Activated CD8-positive, alpha-beta memory T cell treated with anti-CD3 and anti-CD28 coated beads for 4 hours (primary cell): ENCODE results near the gene PRKAG1.

Source experiments
- DNase-seq, 2 donors: peaks; one replicate each; pipeline ENCODE4 v3.0.0-alpha.2; 2020; ENCODE audit warnings: low read depth in 2 of 2

Gene PRKAG1

DNA sequence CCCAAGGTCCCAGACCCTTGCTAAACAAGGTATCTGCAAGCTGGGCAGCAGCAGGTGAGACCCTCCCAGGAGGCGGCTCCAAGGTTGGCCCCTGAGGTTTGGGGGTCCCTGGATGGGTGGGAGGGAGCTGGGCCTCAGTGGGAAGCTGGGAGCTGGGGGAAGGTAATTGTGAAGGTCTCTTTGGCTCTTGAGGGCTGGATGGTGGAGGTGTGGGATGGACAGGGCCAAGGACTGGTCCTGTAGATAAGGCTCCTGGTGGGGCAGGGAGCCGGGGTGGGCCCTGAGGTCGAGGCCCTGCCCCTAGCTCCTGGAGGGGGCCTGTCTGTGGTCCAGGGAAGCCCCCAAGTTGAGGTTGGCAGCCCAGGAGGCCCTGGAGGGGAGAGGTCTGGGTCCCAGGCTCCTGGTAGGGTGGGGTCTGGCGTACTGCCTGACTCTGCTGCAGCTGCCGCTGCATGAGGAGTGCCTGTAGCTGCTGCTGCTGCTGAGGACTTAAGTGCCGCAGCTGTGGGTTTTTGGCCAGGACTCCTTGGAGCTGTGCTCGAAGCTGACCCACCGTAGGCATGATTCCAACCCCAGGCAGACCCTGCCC is 13.1 kb upstream of the PRKAG1 start:
- no peak for DNase-seq

- no peak for DNase-seq
Measured at GRCh38 chr12:49030714-49031572, 12.4 kb upstream of the PRKAG1 start.

DNA sequence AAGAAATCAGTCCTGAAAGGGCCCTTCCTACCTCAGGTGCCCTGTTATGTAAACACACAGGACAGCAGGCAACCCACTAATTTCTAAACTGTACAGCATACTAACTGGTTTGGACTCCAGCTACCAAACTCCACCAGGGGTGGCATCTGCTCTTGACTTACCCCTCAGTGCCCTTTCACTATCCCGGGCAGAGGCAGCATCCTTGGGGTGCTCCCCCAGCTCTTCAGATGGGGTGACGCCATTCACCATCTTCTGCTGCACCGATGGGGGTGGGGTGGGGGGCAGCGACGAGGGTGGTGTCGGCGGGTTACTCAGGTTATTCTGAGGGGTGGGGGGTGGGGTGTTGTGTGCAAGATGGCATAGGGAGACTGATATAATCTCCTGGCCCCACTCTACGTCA is 11.5 kb upstream of the PRKAG1 start:
- no peak for DNase-seq

DNA sequence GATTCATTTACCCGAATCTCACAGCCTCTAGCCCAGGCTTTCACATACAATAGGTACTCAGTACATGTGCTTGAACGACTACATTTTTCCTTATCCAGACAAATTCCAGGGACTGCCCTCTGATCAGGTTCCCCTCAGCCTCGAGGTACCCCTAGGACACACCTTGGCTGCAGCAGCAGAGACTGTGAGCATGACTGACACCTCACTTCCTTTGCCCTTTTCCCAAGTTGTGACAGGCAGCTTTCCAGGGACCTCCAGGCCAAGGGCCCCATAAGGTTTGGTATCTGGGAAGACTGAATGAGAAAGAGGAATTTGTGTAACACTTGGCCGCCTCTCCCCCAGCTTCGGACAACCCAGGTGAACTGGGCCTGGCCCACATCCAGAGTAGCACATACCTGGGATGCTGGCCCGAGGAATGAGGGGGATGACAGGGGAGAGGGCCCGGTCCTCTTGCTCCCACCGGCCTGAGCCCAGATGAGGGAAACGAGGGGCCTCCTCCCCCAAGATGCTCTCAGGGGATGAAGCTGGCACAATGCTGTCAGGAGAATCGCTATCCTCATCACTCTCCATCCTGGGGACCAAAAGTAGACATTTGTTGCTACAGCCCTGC is 10.2 kb upstream of the PRKAG1 start:
- no peak for DNase-seq

DNA sequence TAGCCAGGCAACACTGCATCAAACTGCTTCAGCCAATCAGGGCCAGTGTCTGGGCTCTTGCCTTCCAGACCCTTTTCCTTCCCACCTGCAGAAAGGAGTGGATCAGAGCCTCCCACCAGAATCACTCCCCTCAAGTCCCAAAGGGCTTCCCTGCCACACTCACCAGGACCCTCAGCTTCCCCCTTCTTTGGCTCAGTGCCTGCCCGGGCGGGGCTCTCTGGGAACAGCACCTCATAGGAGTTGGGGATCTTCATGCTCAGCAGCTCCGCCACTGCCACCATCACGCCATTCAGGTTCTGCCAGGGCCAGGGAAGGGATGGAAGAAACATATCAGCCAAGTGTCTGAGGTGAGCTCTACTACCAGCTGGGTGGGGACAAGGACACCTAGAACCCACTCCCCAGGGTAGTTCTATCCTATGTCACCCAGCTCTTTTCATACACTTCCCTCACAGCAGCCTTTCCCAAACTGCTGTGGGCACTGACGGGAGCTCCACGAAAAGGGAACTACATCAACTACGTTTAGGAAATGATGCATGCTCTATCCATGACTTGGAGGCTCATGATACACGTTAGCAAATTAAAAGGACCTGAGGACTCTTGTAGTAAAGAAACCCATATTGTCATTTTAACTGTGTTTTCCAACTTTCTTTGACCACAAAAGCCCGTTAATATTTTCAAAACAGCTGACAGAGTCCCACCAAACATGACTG is 9.4 kb upstream of the PRKAG1 start:
- no peak for DNase-seq

DNA sequence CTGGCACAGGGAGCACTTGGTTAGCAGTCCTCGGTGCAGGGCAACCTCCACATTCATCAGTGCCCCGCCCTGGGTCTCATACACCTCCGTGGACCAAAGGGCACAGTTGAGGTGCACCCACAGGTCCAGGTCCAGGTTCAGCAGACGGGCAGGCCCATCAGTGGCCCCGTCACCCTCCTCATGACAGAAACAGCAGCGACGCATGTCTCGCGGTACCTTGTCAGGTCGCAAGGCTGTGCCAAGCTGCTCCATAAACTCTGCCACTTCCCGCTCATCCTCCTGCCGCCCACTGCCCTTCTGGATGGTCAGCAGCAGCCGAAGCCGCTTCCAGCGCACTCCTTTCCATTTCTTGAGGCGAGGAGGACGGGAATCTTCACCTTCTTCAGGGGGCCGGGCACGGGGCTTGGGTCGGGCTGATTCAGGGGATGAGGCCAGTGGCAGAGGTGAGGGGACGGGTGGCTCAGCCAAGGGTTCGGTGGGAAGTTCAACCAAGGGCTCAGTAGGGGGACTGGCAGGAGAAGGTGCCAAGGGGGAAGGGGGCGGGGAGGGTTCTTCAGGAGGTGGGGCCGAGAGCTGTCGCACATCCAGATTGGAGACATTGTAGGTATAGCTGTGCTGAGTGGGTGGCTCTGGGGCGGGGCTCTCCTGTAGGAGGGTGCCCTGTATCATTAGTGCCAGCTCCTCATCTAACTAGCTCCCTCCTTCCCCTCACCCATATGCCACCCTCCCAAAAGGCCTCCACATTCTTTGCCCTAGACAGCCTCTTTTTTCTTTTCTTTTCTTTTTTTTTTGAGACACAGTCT is 8.3 kb upstream of the PRKAG1 start:
- DNase-seq: no peak

DNA sequence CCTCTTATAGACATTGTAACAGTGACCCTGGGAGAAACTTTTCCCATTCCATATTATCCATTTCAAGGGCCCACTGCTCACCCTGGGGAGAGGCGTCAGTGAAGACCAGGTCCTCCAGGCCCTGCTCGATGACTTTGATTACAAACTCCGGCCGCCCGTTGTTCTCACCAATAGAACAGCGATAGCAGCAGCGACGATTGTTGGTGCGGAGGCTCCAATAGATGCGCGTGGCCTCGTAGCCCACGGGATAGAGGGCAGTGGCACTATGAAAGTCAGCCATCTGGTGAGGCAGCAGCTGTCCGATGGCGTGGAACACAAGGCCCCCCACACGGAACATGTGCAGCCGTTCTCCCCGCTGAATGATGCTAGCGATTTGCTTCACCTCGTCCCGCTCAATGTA is 7.5 kb upstream of the PRKAG1 start:
- DNase-seq: no peak

DNA sequence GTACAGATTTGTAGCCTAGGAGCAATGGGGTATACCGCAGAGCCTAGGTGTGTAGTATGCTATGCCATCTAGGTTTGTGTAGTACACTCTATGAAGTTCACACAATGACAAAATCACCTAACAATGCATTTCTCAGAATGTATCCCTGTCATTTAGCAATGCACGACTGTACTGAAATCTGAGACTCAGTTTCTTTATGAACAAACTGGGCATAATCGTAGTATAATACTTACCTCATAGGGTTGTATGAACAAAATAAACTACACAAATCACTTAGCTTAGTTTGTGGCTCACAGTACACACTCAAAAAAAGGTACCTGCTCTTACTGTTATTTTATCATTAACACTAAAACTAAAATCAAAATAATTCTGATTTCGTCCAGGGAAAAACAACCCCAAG is 6.9 kb upstream of the PRKAG1 start:
- no peak for DNase-seq

DNA sequence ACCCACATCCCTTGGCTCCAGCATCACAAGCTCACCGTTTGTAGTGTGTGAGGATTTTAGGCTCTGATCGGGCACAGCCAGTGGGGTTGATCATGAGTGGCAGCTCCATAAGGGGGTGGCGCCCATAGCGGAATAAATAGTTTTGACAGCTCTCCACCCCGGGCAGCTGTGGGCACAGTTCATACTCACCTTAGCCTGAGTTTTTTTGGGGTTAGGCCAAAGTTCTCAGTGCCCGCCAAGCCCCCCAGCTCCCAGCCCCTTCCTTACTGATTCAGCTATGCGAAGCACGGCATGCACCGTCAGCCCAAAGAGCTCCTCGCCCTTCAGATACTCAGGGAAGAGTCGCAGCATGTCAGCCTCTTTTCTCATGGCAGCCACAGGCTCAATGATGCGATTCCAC is 6.0 kb upstream of the PRKAG1 start:
- no peak for DNase-seq

DNA sequence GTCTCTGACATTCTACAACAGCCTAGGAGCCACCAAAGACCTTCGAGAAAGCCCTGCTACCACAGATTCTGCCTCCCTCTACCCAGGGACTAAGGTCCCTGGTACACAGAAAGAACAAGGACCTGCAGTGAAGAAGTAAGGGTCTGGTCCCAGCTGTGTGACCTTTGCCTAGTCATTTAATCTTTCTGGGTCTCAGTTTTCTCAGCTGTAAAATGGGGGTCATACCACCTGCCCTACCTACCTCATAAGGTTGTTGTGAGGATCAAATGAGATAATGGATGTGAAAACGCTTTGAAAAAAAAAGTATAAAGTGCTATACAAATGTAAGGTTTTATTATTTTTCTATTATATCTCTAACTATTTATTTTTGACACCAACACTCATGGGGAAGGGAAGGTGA is 5.2 kb upstream of the PRKAG1 start:
- no peak for DNase-seq

- no peak for DNase-seq
Measured at GRCh38 chr12:49022558-49023178, 4.1 kb upstream of the PRKAG1 start.

GRCh38 chr12:49021292-49021915 is 2.8 kb upstream of the PRKAG1 start:
- no peak for DNase-seq

DNA sequence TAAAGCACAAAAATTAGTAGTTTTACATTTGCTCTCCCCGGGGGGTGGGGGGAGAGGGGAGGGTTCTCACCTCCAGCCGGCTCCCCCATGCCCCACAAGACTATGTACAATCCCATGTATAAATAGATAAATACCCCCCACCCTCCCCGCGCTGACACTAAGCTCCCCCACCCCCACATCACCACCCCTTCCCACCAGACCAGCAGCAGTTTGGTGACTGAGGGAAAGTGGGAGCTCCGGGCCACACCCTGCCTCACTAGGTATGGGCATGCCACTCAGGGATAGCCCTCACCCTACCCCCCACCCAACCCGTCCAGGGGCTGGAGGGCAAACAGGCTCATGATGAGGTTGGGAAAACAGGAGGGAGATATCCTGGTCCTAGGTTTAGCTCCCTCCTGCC is 1.9 kb upstream of the PRKAG1 start:
- DNase-seq: no peak

DNA sequence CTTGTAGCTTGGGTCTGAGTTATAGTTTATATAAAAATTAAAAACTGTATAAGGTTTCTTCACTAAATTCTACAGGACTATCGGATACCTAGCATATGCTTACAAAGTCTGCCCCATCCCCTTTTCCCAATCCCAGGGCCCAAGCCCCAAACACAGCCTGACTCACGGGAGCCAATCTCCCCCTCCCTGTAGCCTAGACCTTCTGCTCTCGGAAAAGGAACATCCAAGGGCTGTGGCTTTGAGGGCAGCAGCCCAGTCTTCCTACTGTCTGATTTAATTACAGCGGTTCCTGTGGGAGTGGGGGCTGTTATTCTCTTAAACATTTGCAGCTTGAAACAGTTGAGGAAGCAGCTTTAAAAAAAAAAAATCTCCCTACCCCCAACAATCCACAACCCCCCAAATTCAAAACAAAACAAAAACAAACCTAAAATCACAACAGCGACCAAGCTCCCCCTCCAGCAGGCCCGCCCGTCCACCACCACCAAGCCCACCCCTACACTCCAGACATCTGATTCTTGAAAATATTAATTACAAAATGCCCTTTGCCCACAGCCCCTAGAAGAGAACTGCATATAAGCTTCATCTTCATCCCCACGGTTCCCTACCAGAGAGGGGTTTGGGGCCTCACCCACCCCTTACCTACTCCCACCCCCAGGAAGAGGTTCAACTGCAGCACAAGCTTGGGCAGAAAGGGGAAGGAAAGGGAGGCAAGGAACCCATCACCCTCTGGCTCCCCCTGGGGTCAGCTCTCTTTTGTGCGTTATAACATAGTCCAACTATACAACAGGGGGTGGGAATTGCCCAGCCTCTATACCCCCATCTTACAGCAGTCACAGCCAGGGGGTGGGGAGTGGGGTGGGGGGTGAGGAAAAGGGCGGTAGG is 1.1 kb upstream of the PRKAG1 start:
- no peak for DNase-seq

DNA sequence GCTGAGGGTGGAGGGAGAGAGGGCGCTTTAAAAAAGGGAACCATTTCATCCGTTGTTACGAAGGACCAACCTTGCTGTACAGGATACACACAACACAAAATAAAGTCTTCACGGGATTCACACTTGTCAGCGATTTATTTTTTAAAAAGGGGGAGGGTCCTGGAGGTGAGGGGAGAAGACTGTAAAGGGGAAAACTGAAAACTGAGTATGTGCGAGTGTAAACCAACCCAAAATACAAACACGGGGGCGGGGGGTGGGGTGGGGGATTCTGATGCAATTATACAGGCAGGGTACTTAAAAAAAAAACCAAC is 499 bp upstream of the PRKAG1 start:
- no peak for DNase-seq

DNA sequence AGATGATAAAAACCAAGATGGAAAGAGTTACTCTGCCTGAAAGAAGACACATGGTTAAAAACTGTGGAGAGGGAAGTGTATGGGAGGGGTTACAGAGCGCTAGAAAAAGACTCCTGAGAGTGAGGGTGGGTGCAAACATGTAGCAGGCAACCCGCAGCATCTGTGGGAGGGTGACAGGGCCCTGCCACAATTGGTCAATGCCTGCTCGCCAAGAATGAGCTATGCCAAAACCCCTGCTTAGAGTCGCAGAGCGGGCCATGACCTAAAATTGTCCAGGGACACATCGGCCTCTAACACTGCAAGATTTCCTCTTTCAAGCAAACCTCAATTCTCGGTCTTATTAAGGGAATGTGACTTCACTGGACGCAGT is 700 bp downstream of the PRKAG1 start:
- DNase-seq: no peak

DNA sequence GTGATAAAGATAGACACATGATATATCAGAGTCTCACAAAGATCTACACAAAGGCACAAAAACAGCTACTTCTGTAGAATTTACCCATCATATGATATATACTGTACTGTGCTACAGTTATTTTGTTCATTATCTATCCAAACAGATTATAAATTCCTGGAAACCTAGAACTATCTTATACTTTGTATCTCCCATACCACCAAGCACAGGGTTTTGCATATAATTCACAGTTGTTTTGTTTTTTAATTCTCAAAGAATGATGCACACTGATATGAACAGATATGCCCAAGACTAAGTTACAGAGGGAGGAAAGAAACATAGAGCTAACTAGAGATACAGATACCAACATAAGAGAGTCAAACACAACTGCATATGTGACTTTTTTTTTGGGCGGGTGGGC is 3.4 kb downstream of the PRKAG1 start:
- no peak for DNase-seq

DNA sequence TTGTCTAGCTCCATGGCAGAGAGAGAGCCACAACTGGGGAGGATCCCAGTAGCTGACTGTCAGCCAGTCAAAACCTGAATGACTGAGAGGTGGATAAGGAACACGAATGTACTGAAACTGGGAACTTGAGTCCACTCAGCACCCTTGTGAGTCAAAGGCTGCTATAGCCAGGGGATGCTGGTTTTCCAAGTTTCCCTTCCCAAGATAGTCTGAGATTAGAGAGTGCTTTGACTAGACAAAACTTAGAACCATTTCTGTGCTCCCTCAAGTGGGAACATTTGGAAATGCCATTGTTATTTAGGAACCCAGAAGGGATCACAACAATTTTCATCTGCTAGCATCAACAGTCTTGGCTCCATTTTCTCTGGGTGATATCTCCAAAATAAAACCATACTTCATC is 4.0 kb downstream of the PRKAG1 start:
- DNase-seq: no peak

GRCh38 chr12:49013428-49013827 is 5.1 kb downstream of the PRKAG1 start:
- no peak for DNase-seq

DNA sequence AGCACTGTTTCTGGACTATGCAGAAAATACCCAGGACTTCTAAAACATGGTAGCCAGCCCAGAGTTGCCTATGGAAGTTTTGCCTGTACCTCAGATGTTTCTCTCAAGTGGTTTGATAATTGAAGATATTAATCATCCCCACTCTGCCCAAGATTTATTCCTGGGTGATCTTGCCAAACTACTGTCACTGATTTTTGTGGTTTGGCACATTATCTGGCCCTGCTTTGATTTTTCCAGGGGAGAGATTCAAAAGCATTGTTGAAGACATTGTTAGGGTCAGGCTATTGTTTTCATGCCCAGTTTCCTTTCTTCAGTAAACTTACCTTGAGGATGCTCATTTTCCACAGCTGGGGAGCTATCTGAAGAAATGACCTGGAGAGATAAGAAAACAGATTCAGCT is 5.8 kb downstream of the PRKAG1 start:
- no peak for DNase-seq
